ENCODE results near the gene CDKAL1. TPM values are rescaled to one million over a fixed set of nuclear protein-coding genes. Genes with fewer than 3 reads are reported as not detected.

Gene CDKAL1
- total RNA-seq, 2 donors from 2014 or later = 23.0 to 23.7 TPM

- H3K27me3 Mint-ChIP-seq = peaks cover 6% of the 10 kb centered on the region
- H3K4me1 Mint-ChIP-seq = no peaks in the 10 kb centered on the region
- H3K27ac Mint-ChIP-seq = no peak overlapping the region
- no peak overlapping the region for H3K4me3 Mint-ChIP-seq
- no peaks in the 10 kb centered on the region for H3K9me3 ChIP-seq (ENCODE audit: control insufficient read depth, low read length, poor library complexity, severe bottlenecking)
- no peak for DNase-seq
- H3K36me3 Mint-ChIP-seq (ENCODE audit: low read depth) = peaks cover 2% of the 10 kb centered on the region
- ATAC-seq = no peak
These were observed 729.5 kb downstream of the CDKAL1 start for GRCh38 chr6:21263531-21264287.

GRCh38 chr6:21264288-21265033, 730.2 kb downstream of the CDKAL1 start:
- ATAC-seq (no peak), DNase-seq (no peak)
- Mint-ChIP-seq H3K36me3 (ENCODE audit: low read depth) (peaks cover 2% of the 10 kb centered on the region), H3K27me3 (peaks cover 6% of the 10 kb centered on the region), H3K4me1 (no peaks in the 10 kb centered on the region), H3K27ac (no peak overlapping the region), H3K4me3 (no peak overlapping the region)
- H3K9me3 ChIP-seq (ENCODE audit: control insufficient read depth, low read length, poor library complexity, severe bottlenecking) = no peaks in the 10 kb centered on the region

- no peak for DNase-seq
- H3K9me3 ChIP-seq (ENCODE audit: control insufficient read depth, low read length, poor library complexity, severe bottlenecking) = no peaks in the 10 kb centered on the region
- Mint-ChIP-seq H3K4me3 (no peak overlapping the region), H3K4me1 (no peaks in the 10 kb centered on the region), H3K36me3 (ENCODE audit: low read depth) (peaks cover 2% of the 10 kb centered on the region), H3K27ac (no peak overlapping the region), H3K27me3 (no peaks in the 10 kb centered on the region)
- ATAC-seq = no peak
These were observed 730.9 kb downstream of the CDKAL1 start for GRCh38 chr6:21265034-21265729.

DNA sequence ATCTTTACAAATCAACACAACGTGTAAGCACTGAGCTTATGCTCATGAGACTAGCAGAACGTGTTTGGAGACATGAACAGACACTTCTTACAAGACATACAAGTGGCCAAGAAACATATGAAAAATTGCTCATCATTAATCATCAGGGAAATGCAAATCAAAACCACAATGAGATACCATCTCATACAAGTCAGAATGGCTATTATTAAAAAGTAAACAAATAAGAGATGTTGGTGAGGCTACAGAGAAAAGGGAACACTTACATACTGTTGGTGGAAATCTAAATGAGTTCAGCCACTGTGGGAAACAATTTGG, 731.4 kb downstream of the CDKAL1 start:
- no peak overlapping the region for H3K27ac Mint-ChIP-seq
- H3K27me3 Mint-ChIP-seq = no peaks in the 10 kb centered on the region
- H3K4me3 Mint-ChIP-seq = no peak overlapping the region
- H3K4me1 Mint-ChIP-seq = no peaks in the 10 kb centered on the region
- no peak for ATAC-seq
- H3K9me3 ChIP-seq (ENCODE audit: control insufficient read depth, low read length, poor library complexity, severe bottlenecking) = no peaks in the 10 kb centered on the region
- no peak for DNase-seq
- H3K36me3 Mint-ChIP-seq (ENCODE audit: low read depth) = peaks cover 2% of the 10 kb centered on the region

- DNase-seq (no peak), ATAC-seq (no peak)
These were observed 736.5 kb downstream of the CDKAL1 start for GRCh38 chr6:21270636-21271201.

DNA sequence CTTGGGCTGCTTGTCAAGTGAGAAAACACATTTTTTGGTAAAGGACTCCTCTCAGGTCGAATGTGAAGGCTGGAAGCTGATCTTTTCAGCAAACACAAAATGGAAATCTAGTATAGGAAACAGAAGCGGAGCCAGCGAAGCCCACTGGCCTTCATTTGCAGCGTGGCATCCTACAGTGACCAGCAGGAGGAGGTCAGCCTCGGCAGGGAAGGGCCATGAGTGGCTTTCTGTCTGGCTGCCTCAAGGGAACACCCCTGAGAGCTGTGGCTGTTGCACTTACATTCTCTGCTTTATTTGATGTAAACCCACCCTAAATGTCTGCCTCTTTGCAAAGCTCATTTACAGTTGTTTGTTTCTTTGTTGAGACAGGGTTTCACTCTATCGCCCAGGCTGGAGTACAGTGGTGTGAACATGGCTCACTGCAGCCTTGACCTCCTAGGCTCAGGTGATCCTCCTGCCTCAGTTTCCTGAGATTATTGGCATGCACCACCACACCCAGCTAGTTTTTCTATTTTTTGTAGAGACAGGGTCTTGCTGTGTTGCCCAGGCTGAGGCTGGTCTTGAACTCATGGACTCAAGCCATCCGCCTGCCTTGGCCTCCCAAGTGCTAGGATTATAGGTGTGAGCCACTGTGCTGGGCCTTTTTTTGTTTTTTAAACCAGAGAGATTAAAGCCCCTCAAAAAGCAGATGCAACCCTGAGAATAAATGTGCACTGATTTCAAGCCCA, 737.3 kb downstream of the CDKAL1 start:
- DNase-seq = no peak
- Mint-ChIP-seq H3K4me3 (no peak overlapping the region), H3K4me1 (no peaks in the 10 kb centered on the region), H3K27me3 (no peaks in the 10 kb centered on the region), H3K27ac (no peak overlapping the region), H3K36me3 (ENCODE audit: low read depth) (no peaks in the 10 kb centered on the region)
- ATAC-seq = no peak
- no peaks in the 10 kb centered on the region for H3K9me3 ChIP-seq (ENCODE audit: control insufficient read depth, low read length, poor library complexity, severe bottlenecking)

More at GRCh38 chr6:21270636-21271201, 736.5 kb downstream of the CDKAL1 start:
- H3K9me3 ChIP-seq (ENCODE audit: control insufficient read depth, low read length, poor library complexity, severe bottlenecking) = no peaks in the 10 kb centered on the region
- H3K36me3 Mint-ChIP-seq (ENCODE audit: low read depth) = peaks cover 2% of the 10 kb centered on the region
- no peaks in the 10 kb centered on the region for H3K27me3 Mint-ChIP-seq
- no peak overlapping the region for H3K27ac Mint-ChIP-seq
- no peaks in the 10 kb centered on the region for H3K4me1 Mint-ChIP-seq
- H3K4me3 Mint-ChIP-seq = no peak overlapping the region

DNA sequence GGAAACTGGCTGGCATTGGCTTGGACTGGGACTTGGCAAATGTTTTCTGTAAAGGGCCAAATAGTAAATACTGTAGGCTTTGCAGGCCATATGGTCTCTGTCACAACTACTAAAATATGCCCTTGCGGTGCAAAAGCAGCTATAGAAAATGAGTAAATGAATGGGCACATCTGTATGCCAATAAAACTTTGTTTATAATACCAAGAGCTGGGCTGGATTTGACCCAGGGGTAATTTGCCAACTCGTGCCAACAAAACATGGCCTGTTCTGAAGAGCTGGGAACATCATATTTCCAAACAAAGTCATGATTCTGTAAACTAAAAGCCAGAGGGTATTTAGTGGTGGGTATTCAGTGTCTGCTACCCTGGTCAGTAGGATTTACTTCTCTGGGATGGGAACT, 739.2 kb downstream of the CDKAL1 start:
- Mint-ChIP-seq H3K4me1 (no peaks in the 10 kb centered on the region), H3K36me3 (ENCODE audit: low read depth) (no peaks in the 10 kb centered on the region), H3K27me3 (no peaks in the 10 kb centered on the region), H3K27ac (no peak overlapping the region), H3K4me3 (no peak overlapping the region)
- H3K9me3 ChIP-seq (ENCODE audit: control insufficient read depth, low read length, poor library complexity, severe bottlenecking) = no peaks in the 10 kb centered on the region
- ATAC-seq = no peak
- no peak for DNase-seq

- no peaks in the 10 kb centered on the region for H3K36me3 Mint-ChIP-seq (ENCODE audit: low read depth)
- H3K4me3 Mint-ChIP-seq = no peak overlapping the region
- DNase-seq (no peak), ATAC-seq (no peak)
- H3K9me3 ChIP-seq (ENCODE audit: control insufficient read depth, low read length, poor library complexity, severe bottlenecking) = no peaks in the 10 kb centered on the region
- H3K4me1 Mint-ChIP-seq = no peaks in the 10 kb centered on the region
- peaks cover 5% of the 10 kb centered on the region for H3K27me3 Mint-ChIP-seq
- no peak overlapping the region for H3K27ac Mint-ChIP-seq
These were observed 740.6 kb downstream of the CDKAL1 start for GRCh38 chr6:21274851-21275250.

- H3K4me3 Mint-ChIP-seq = no peak overlapping the region
- no peaks in the 10 kb centered on the region for H3K36me3 Mint-ChIP-seq (ENCODE audit: low read depth)
- ATAC-seq (no peak), DNase-seq (no peak)
- no peaks in the 10 kb centered on the region for H3K9me3 ChIP-seq (ENCODE audit: control insufficient read depth, low read length, poor library complexity, severe bottlenecking)
- H3K4me1 Mint-ChIP-seq = no peaks in the 10 kb centered on the region
- H3K27me3 Mint-ChIP-seq = peaks cover 5% of the 10 kb centered on the region
- H3K27ac Mint-ChIP-seq = no peak overlapping the region
These were observed 743.5 kb downstream of the CDKAL1 start for GRCh38 chr6:21277601-21278374.

DNA sequence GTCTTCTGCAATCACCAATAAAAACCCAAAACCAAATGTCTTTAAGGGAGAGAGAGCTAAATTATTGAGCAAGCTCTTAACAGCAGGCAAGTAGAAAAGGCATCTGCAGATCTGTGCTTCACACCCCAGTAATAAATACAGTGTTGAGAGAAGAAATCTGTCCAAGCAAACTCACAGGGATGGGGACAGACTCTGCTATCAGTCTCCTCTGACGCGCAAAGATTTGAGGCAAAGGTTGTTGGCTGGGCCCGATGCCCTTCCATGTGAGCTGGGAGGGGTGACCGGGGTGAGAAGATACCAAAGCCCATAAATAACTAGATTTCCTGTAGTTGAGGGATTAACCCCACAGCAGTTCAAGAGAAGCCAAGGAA, 744.1 kb downstream of the CDKAL1 start:
- Mint-ChIP-seq H3K27me3 (peaks cover 5% of the 10 kb centered on the region), H3K4me1 (no peaks in the 10 kb centered on the region), H3K36me3 (ENCODE audit: low read depth) (no peaks in the 10 kb centered on the region), H3K27ac (no peak overlapping the region), H3K4me3 (no peak overlapping the region)
- no peaks in the 10 kb centered on the region for H3K9me3 ChIP-seq (ENCODE audit: control insufficient read depth, low read length, poor library complexity, severe bottlenecking)
- ATAC-seq = no peak
- DNase-seq = no peak

DNA sequence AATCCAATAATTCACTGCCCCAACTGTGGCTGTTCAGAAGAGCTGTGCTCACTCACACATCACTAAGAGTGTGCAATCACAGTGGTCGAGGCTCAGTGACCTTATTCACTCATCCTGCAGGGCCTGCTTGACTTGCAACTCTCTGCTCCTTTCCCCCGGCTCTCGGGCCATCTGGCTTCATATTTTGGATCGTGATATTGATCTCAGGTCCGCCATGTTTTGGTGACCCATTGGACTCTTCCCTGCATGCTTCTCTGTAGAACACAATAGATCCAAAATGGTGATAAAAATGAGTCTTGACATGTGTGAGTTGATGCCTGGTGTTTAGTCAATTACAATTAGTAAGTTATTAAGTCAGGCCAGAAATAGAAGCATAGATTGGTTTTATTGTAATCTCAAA, 745.4 kb downstream of the CDKAL1 start:
- Mint-ChIP-seq H3K27ac (no peak overlapping the region), H3K36me3 (ENCODE audit: low read depth) (no peaks in the 10 kb centered on the region), H3K27me3 (peaks cover 11% of the 10 kb centered on the region), H3K4me3 (no peak overlapping the region), H3K4me1 (no peaks in the 10 kb centered on the region)
- no peaks in the 10 kb centered on the region for H3K9me3 ChIP-seq (ENCODE audit: control insufficient read depth, low read length, poor library complexity, severe bottlenecking)
- ATAC-seq = no peak
- no peak for DNase-seq

DNA sequence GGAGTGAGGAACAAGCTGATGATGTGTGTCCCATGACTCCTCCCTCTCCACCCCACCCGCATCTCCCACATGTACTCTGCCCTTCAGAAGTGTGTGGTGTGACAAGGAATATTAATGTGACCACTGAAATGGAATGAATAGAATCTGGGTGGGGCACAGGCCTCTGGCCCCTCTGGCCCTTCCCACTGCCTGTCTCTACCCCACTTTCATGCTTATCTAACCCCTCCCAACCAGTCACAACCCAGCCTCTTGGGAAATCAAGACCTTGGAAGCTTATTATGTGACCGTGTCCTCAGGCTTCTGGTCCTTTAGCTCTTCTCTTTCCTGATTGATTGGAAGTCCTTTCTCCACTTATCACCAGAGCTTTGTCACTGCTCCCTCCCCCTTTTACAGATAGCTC, 747.1 kb downstream of the CDKAL1 start:
- Mint-ChIP-seq H3K4me3 (no peak overlapping the region), H3K4me1 (no peaks in the 10 kb centered on the region)

More for the DNA sequence above, 747.1 kb downstream of the CDKAL1 start:
- DNase-seq (no peak), ATAC-seq (no peak)
- H3K27me3 Mint-ChIP-seq = peaks cover 25% of the 10 kb centered on the region
- H3K27ac Mint-ChIP-seq = no peak overlapping the region
- H3K36me3 Mint-ChIP-seq (ENCODE audit: low read depth) = no peaks in the 10 kb centered on the region
- H3K9me3 ChIP-seq (ENCODE audit: control insufficient read depth, low read length, poor library complexity, severe bottlenecking) = no peaks in the 10 kb centered on the region
